Anterior cingulate cortex (tissue), 58 donors: ENCODE data around the gene FGFR1OP2.
"Not testable (repeated sequence)": the region's sequence is repeated elsewhere in the genome, so short reads cannot be mapped to it uniquely, and the experiment has no call there.

Experiments
- DNase-seq, 58 donors: peaks; one replicate each; lab custom pipeline; 2025; lab: John Stamatoyannopoulos, UW

The FGFR1OP2 gene

GRCh38 chr12:26940516-26941214, 2.4 kb downstream of the FGFR1OP2 start:
- DNase-seq, result peak in 3 of 58 donors; percentile 0 to 36 (median 9)

- DNase-seq, result no peak
These were observed 2.9 kb downstream of the FGFR1OP2 start for GRCh38 chr12:26941215-26941594.

- no peak for DNase-seq
These were observed 10.0 kb downstream of the FGFR1OP2 start for GRCh38 chr12:26948309-26948708.

DNA sequence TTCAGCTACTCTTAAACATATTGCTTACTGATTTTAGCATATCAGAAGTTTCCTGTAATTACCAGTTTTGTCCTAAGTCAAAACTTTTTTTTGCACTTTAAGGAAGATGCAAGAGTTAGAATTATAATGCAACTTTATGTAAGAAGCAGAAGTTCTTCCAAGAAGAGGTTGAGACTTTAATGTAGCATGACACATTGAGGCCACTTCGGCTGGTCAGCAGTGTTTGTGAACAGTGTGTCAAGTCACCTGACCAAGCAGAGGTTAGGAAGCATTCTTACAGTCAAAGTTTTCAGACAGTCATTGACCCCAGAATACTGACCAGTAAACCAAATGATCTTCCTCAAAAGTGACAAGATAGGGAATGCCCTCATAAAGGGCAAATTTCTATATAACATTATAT, 15.2 kb downstream of the FGFR1OP2 start:
- no peak for DNase-seq

DNA sequence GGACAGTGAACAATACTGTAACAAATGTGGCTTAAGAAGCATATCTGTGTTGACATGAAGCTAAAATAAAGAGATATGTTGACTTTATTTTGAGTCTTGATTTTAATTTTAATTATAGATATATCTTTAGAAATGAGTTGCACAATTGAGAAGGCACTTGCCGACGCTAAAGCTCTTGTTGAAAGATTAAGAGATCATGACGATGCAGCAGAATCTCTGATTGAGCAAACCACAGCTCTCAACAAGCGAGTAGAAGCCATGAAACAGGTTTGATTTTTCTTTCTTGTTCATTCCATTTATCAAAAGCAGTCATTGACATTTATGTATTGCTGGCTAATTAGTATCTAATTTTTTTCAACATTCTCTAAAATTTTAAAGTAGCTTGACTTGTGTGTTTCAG, 15.8 kb downstream of the FGFR1OP2 start:
- no peak for DNase-seq

DNA sequence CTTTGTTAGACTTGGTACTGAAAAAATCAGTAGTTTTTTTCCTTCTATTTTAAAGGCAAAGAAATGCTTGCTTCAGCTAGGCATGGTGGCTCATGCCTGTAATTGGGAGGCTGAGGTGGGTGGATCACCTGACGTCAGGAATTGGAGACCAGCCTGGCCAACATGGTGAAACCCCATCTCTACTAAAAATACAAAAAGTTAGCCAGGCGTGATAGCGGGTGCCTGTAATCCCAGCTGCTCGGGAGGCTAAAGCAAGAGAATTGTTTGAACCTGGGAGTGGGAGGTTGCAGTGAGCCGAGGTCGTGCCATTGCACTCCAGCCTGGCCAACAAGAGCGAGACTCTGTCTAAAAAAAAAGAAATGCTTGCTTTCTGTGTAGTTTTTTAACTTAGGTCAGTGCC, 23.1 kb downstream of the FGFR1OP2 start:
- not testable (repeated sequence) for DNase-seq

DNA sequence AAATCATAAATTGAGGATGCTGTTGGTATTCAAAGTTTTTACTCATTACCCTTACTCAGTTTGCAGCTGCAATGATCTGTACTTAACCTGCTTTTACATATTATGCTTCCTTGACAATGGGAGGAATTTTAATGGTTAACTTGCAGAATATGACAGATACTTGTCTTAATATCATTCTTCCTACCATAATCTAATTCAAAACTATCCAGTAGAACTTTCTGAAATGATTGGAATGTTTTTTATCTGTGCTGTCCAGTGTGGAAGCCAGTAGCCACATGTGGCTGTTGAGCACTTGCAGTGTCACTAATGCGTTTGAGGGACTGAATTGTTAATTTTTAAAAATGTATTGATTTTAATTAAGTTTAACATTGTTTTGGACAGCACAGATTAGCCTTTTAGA, 23.5 kb downstream of the FGFR1OP2 start:
- DNase-seq, result no peak

DNA sequence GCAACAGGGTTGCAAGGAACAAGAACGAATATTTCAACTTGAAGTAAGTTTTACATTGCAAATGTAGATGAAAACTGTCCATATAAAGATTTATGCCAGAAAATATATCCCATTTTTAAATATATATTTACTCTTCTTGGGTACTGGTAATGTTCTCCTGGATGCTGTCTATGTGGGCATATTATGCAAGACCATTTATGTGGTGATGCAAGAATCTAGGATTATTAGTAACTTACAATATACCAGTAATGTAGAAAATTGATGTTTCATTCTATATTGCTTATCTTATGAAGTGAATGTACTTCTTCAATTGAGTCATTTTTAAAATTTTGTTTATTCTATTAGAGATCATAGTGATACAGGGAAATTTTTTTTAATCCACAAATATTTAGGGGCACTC, 25.1 kb downstream of the FGFR1OP2 start:
- no peak for DNase-seq

- DNase-seq, result no peak
These were observed 28.6 kb downstream of the FGFR1OP2 start for GRCh38 chr12:26966842-26967241.

GRCh38 chr12:26970136-26970535, 31.9 kb downstream of the FGFR1OP2 start:
- DNase-seq, result no peak

- no peak for DNase-seq
These were observed 33.7 kb downstream of the FGFR1OP2 start for GRCh38 chr12:26971963-26972362.

GRCh38 chr12:26976687-26977086, 38.4 kb downstream of the FGFR1OP2 start:
- DNase-seq, result no peak

DNA sequence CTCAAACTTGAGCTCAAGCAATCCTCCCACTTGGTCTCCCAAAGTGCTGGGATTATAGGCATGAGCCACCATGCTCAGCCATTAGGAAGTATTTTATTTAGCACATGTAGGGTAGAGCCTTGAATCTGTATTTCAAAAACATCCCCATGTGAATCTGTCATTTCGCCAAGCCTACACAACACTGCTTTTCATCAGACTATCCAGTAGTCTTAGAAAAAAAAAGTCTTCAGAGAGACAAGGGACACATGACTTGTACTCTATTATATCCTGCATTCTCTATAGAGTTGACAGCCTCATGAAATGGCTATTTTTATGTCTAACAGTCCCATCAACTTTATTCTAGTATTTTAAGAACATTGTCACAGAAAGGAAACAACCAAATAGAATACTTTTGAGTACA, 40.5 kb downstream of the FGFR1OP2 start:
- peak in 1 of 58 donors; percentile 8 for DNase-seq

- DNase-seq, result no peak
These were observed 41.5 kb downstream of the FGFR1OP2 start for GRCh38 chr12:26979733-26980132.

DNA sequence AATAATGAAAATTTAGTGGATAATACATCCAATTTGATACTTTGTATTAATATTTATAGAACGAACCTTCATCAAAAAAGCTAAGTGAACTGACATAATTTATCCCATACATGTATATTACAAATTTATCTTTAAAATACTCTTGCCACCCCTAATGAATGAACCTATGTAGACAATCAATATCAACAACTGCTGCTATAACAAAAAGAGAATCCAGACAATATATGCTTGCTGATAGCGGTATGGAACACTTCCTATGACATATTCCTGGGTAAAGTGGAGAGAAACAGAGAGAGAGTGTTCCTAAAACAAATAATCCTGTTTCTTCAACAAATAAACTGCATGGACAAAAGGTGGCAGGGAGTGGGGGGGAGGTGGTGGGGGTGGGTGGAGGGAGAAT, 44.6 kb downstream of the FGFR1OP2 start:
- DNase-seq, result no peak

- DNase-seq, result no peak
These were observed 49.6 kb downstream of the FGFR1OP2 start for GRCh38 chr12:26987634-26988424.

GRCh38 chr12:26988703-26989102, 50.4 kb downstream of the FGFR1OP2 start:
- DNase-seq, result no peak

DNA sequence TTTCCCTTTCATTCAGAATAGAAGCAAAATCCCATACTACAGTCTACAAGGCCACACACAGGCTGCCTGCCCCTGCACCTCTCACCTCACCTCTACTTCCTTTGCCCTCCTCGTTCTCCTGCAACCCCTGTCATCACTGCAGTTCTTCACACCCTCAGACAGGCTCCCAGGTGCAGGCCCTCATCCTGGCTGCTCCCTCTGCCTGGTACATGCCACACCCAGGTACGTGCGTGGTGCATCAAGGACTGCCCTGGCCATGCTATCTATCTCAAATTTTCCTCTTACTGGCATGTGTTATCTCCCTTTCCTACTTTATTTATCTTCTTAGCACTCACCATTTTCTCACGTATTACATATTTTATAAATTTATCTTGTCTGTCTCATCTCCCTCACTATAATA, 51.6 kb downstream of the FGFR1OP2 start:
- DNase-seq, result no peak

DNA sequence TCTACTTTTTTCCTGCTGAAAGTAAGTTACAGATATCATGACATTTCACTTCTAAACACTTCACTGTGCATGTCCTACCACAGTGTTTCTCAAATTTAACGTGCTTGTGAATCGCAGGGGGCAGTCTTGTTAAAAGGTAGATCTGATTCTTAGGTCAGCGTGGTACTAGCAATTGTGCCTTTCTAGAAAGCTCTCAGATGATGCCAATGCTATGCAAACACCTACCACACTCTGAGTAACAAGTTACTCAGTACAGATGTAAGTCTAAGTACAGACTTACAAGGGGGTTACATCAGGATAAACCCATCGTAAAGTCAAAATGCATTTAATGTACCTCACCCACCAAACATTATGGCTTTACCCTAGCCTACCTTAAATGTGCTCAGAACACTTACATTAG, 53.6 kb downstream of the FGFR1OP2 start:
- DNase-seq, result no peak

GRCh38 chr12:26994109-26994508, 55.8 kb downstream of the FGFR1OP2 start:
- no peak for DNase-seq

- no peak for DNase-seq
These were observed 57.4 kb downstream of the FGFR1OP2 start for GRCh38 chr12:26995706-26996105.

DNA sequence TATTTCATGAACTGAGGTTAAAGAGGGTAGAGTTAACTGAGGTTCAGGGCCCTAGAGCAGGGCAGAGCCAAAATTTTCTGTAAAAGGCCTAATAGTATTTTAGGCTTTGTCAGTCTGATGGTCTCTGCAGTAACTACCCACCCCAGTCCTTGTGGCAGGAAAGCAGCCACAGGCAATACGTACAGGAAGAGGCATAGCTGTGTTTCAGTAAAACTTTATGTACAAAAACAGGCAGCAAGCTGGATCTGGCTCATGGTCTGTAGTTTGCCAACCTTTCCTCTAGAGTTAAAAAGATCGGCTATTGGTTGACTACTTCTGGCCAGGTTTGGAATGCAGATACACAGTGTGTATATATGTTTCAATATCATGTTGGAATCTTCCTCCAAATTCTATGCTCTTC, 58.7 kb downstream of the FGFR1OP2 start:
- DNase-seq, result no peak
